GM13976 (cell line): Measurements from ENCODE around the gene LRRC23.
"Not testable (repeated sequence)": the region's sequence is repeated elsewhere in the genome, so short reads cannot be mapped to it uniquely, and the experiment has no call there.

Experiments
- DNase-seq: peaks from one replicate; pipeline ENCODE4 v3.0.0; 2012; ENCODE audit warnings: low spot score
- in situ Hi-C: fragments of 300-500 bp; cut with MboI; formaldehyde crosslinking; loops from one replicate; pipeline ENCODE4 v1.12.0; 2022; ENCODE audit warnings: low sequenced_read_pairs, mixed read lengths, inconsistent platforms; ENCODE audit not compliant: unreplicated experiment
- TF ChIP-seq, protein P1 (sequence below): IDR thresholded peaks from 2 replicates; pipeline ENCODE4 v1.5.1; 2012; ENCODE audit warnings: borderline replicate concordance, mild to moderate bottlenecking; ENCODE audit not compliant: insufficient read depth; ENCODE audit errors: extremely low read depth, missing control alignments, control extremely low read depth

The LRRC23 gene

DNA sequence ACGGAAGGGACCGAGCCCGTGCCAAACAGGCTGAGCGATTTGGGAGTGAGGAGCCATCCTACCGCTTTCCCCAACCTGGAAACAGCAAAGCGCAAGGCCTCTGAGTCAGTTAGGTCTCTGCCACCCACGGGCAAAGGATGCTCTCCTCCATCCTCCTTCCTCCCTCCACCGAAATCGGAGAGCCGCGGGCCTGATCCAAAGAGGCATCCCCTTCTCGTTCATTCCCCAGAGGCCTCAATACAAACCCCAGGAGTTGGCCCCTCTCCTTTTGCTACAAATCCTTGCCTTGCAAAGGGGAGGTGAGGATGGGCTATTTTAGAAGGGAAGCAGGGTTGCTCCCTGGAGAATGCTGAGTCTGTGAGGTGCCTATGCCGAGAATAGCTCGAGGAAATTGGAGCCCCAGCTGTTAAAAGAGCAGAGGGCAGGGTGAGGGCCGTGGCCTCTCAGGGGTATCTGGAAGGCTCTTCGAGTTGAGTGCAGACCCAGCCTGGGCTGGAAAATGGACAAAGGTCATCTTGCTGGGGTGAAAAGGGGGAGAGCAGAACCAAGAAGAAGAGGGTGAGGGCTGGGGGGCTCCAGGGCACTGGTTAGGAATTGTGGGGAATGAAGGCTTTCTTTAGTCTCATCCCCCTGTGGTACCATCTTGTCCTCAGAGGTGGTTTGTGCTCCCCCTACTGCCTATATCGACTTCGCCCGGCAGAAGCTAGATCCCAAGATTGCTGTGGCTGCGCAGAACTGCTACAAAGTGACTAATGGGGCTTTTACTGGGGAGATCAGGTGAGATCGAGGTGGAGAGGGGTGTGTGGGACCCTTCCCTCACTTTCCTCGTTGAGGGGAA lies 36.2 kb upstream of the LRRC23 start:
- no peak for DNase-seq
- in situ Hi-C loops: no loop called here
- TF ChIP-seq, protein P1, sequence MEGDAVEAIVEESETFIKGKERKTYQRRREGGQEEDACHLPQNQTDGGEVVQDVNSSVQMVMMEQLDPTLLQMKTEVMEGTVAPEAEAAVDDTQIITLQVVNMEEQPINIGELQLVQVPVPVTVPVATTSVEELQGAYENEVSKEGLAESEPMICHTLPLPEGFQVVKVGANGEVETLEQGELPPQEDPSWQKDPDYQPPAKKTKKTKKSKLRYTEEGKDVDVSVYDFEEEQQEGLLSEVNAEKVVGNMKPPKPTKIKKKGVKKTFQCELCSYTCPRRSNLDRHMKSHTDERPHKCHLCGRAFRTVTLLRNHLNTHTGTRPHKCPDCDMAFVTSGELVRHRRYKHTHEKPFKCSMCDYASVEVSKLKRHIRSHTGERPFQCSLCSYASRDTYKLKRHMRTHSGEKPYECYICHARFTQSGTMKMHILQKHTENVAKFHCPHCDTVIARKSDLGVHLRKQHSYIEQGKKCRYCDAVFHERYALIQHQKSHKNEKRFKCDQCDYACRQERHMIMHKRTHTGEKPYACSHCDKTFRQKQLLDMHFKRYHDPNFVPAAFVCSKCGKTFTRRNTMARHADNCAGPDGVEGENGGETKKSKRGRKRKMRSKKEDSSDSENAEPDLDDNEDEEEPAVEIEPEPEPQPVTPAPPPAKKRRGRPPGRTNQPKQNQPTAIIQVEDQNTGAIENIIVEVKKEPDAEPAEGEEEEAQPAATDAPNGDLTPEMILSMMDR: no peak

DNA sequence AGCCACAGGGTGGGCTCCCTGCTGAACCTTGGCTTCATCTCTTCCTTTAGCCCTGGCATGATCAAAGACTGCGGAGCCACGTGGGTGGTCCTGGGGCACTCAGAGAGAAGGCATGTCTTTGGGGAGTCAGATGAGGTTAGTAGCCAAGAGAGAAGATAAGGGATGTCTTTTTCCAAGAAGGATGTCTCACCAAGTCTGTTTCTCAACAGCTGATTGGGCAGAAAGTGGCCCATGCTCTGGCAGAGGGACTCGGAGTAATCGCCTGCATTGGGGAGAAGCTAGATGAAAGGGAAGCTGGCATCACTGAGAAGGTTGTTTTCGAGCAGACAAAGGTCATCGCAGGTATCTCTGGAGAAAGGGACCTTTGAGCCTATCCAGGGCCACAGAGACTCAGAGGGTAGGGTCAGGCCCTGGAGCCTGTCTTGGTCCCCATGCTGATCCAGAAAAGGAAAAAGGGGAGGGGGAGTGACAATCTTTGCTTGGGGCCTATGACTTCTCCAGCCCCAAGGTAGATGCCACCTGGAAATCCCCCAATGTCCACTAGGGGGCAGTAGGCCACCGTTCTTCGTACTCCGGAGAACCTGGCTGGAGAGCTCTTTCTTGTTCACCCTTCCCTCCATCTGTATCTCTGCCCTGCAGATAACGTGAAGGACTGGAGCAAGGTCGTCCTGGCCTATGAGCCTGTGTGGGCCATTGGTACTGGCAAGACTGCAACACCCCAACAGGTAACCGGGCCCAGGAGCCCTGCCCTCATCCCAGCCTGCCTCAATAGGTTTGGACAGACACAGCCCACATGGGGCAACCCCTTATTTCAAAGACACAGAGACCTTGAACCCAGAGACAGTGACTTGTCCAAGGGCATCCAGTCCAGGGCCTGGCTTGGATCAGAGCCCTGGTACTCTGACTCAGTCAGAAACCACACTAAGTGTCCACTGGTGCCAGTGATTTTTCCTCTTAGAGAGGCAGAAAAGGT lies 35.3 kb upstream of the LRRC23 start:
- DNase-seq: peak; percentile 75
- in situ Hi-C loops: no loop called here
- TF ChIP-seq, protein P1: peak; percentile 80

DNA sequence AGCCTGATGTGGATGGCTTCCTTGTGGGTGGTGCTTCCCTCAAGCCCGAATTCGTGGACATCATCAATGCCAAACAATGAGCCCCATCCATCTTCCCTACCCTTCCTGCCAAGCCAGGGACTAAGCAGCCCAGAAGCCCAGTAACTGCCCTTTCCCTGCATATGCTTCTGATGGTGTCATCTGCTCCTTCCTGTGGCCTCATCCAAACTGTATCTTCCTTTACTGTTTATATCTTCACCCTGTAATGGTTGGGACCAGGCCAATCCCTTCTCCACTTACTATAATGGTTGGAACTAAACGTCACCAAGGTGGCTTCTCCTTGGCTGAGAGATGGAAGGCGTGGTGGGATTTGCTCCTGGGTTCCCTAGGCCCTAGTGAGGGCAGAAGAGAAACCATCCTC lies 34.3 kb upstream of the LRRC23 start:
- in situ Hi-C loops, DNase-seq: not testable (repeated sequence)

DNA sequence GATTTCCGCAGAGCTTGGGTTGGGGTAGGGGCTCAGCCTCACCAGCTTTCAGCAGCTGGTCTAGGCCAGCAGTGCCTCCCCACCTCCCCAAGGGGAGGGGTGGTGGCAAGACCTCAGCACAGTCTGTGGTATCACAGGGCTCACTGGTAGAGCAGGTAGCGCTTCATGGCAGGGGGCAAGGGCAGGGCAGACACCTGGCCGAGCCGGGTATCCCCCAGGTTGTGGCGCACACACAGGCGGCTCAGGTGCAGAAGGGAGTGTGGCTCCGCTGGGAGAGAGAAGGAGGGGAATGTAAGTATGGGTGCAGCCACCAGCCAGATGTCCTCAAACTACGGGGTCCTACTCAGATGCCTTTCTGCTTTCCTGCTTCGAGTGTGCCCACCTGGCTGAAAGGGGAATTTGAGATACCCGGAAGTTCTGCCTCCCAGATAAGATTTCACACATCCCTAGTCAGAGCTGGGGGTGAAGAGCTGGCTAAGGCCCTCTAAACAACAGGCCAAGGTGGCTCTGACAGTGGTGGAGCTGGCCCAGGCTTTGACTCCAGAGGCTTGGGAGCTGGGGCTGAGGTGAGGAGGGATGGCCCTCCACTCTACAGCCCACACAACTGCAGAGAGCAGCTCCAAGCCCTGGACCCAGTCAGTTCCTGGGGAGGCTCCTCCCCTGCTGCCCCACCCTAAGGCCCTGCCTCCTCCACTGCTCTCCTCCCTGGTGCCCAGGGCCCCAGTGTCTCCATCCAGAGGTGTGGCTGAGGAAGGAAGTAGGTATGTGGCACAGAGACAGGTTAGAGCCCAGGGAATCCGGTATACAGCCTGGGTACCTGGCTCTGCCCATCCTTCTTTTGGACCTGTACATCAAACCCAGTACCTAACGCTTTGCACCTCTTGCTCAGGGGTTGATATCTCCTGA lies 33.3 kb upstream of the LRRC23 start:
- peak; percentile 60 for DNase-seq
- in situ Hi-C loops: no loop called here
- TF ChIP-seq, protein P1: no peak

DNA sequence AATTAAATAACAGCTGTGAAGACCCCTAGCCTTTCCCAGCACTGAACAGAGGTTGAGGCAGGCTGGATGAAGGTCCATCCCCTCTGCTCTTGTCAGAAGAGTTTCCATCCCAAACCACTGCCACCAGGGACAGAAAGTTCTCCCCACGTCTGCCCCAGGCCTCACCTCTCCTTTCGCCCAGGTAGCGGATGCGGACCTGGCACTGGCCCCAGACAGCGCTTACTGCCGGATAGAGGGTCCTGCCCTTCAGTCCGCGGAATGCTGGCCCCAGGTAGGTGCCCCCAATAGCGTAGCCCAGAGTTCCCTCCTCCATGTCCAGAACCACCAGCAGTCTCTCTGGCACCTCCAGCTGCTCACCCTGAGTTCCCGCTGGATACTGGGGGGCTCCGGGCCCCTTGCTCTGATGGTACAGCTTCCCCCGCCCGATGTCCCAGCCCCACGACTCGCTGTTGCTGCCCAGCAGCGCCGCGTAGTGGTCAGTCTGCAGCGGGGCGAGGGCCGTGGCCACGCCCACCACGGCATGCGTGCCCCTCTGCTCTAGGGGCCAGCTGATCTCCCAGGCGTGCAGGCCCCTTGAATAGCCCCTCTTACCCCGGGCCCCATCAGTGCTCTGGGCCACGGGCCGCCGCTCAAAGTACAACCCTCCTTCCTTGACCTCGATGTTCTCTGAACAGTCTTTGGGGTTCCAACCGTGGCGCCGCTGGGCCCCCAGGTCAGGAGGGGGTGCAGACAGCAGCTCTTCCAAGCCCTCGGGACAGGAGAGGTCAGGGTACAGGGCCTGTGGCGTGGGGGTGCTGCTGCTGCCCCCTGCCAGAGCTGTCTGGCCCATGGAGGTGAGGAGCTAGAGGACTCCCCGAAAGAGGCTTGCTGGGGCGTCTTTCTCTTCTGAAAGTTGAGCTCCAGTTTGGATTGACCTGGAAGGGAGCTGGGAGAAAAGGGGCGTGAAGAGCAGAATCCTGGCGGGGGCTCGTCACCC lies 32.3 kb upstream of the LRRC23 start:
- TF ChIP-seq, protein P1: peak; percentile 100
- in situ Hi-C loops: no loop called here
- DNase-seq: peak; percentile 90
